ENCODE measurements around the gene ASB6.

Gene ASB6

DNA sequence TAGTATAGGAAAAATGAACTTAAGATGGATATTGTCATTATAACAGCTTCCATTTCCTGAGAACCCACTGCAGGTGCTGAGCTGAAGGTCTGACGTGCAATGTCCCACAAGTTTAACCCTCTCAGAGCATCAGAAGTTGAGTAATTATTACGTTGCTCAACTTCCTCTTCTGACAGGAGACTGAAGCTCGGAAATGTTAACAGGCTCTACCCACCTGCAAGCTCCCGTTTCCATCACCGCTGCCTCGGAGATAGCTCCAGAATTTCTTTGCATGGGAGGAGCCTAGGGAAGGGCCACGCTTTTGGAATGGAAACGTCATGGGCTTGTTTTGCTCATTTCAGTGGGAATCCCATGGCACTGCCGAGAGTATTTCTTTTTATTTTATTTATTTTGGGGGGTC, 17.0 kb downstream of the ASB6 start:
- no peak for DNase-seq (ENCODE audit: low read depth)
- TF ChIP-seq CTCF (IDR thresholded peaks at IDR 0.05; ENCODE audit: low read depth, low read length, missing control alignments) = no peak
- no peak overlapping the region for H3K4me3 ChIP-seq (ENCODE audit: low read depth, low read length)
- in situ Hi-C loops (cut with HindIII; ENCODE audit: low sequenced_read_pairs) = no loop called here

DNA sequence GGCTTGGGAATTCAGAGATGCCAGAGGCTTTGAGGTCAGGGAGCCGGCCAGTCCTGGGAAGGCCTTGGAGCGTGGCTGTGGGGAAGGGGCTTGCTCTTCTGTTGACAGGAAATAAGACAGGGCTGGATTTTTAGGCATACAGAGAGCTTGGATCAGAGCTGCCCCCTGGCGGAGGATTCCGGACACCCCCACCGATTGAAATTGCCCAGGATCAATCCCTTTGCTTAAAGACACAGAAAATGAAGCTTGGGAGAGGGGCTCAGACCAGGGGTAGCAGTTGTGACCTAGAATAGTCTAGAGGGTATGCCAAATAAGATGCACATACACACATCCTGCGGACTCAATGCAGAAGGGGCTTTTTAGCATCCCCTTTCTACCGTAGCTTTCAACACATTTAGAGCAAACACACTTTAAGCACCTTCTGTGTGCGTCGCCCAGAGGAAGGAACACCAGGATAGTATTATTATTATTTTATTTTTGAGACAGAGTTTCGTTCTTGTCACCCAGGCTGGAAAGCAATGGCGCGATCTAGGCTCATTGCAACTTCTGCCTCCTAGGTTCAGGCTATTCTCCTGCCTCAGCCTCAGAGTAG, 17.7 kb downstream of the ASB6 start:
- no peak overlapping the region for H3K4me3 ChIP-seq (ENCODE audit: low read depth, low read length)

DNA sequence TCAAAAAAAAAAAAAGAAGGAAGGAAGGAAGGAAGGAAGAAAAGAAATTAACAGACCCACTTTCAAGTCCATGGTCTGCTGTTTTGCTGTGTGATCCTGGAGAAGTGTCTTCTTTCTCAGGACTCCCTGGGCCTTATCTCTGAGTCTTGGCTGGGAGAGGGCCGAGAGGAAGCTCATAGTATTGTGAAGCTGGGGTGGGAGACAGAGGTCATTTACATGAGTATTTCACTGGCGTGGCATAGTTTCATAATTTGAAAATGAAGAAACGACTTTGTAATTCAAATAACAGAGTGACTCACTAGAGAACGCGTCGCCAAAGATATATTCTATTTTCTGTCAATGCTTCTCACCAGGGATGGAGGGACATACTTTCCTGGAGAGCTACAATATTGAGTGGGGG, 18.6 kb downstream of the ASB6 start:
- no peak overlapping the region for H3K4me3 ChIP-seq (ENCODE audit: low read depth, low read length)
- in situ Hi-C loops (cut with HindIII; ENCODE audit: low sequenced_read_pairs) = no loop called here
- TF ChIP-seq CTCF (IDR thresholded peaks at IDR 0.05; ENCODE audit: low read depth, low read length, missing control alignments) = no peak
- no peak for DNase-seq (ENCODE audit: low read depth)

More for the DNA sequence above, 17.7 kb downstream of the ASB6 start:
- in situ Hi-C loops (cut with HindIII; ENCODE audit: low sequenced_read_pairs) = no loop called here
- TF ChIP-seq CTCF (IDR thresholded peaks at IDR 0.05; ENCODE audit: low read depth, low read length, missing control alignments) = peak; percentile 89
- no peak for DNase-seq (ENCODE audit: low read depth)

GRCh38 chr9:129620669-129621295, 21.2 kb downstream of the ASB6 start, which contains the start of gene C9orf50:
Gene C9orf50, minus strand, starts transcription at chr9:129621101. Its CDS starts 527 bp downstream, at chr9:129620574.
- DNase-seq (ENCODE audit: low read depth) = no peak
- TF ChIP-seq CTCF (IDR thresholded peaks at IDR 0.05; ENCODE audit: low read depth, low read length, missing control alignments) = no peak
- peak within 1 kb of the TSS; percentile 41 for H3K4me3 ChIP-seq (ENCODE audit: low read depth, low read length)
- in situ Hi-C loops (cut with HindIII; ENCODE audit: low sequenced_read_pairs) = no loop called here

DNA sequence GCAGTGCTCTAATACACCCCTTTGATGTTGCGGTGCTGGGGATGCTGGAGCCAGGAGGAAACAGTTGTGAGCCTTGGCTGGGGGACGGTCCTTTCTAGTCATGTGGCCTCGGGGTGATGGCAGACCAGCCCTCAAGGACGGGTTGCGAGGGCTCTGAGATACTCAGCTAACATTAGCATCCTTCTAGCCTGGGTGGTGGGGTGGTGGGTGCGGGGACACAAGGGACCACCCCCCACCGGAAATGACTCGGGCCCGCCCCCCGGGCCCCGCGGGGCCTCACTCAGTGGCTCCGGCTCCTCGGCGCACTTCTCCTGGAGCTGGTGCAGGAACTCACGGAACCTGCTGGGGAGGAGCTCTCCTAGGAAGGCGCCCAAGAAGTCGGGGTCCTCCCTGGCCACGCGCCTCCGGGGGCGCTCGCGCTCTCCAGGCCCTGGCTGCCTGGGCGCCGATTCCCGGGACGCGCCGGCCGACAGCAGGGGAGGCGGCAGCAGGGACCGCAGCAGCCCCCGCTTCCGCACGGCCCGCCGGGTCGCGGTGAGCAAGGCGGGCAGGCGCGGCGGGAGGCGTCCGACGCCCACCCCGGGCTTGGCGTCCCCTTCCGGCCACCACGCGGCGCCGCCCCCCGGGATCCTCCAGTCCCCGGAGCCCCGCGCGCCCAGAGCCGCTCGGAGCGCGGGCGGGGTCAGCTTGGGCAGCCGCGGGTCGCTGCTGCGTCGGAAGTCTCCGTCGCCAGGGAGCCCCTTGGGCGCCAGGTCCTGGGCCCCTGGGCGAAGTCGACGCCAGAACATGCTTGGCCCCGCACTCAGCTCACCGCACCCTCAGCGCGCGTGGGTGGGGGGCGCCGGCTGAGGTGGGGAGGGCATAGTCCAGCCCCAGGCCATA, 21.9 kb downstream of the ASB6 start:
- in situ Hi-C loops (cut with HindIII; ENCODE audit: low sequenced_read_pairs) = no loop called here
- peak overlapping the region; percentile 41 for H3K4me3 ChIP-seq (ENCODE audit: low read depth, low read length)
- peak; percentile 24 for TF ChIP-seq CTCF (IDR thresholded peaks at IDR 0.05; ENCODE audit: low read depth, low read length, missing control alignments)
- no peak for DNase-seq (ENCODE audit: low read depth)

DNA sequence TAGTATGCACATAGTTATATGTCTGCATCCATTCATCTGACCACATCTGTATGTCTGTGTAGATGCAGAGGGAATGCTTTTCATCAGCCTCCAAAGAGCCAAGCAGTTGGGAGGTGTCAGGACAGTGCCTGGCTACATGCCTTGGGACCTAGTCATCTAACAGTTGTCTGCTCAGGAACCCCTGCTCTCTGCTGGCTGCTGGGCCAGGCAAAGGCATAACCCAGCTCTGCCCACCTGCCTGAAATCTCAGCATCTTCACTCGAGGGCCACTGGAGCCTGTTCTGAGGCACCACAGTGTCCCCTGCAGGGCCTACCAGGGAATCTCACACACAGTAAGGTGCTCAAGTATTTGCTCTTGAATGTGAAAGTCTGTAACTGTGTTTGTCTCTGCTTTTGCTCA, 24.8 kb downstream of the ASB6 start:
- no peak overlapping the region for H3K4me3 ChIP-seq (ENCODE audit: low read depth, low read length)
- no peak for DNase-seq (ENCODE audit: low read depth)
- TF ChIP-seq CTCF (IDR thresholded peaks at IDR 0.05; ENCODE audit: low read depth, low read length, missing control alignments) = peak; percentile 65
- in situ Hi-C loops (cut with HindIII; ENCODE audit: low sequenced_read_pairs) = no loop called here

All from astrocyte of the cerebellum (primary cell).